Measurements from ENCODE around the gene UBE2H. TPM values are rescaled to one million over a fixed set of nuclear protein-coding genes. Genes with fewer than 3 reads are reported as not detected.
"Not testable (repeated sequence)": the region's sequence is repeated elsewhere in the genome, so short reads cannot be mapped to it uniquely, and the experiment has no call there.

Gene UBE2H
- total and polyA plus RNA-seq, 4 donors, result 71.0 to 118 (median 97.7) TPM

- Histone ChIP-seq H3K4me1 (ENCODE audit: control insufficient read depth, insufficient read depth, low read length) (no peaks in the 10 kb centered on the region), H3K9me3 (ENCODE audit: control insufficient read depth, insufficient read depth, low read length) (no peaks in the 10 kb centered on the region), H3K27ac (ENCODE audit: low read depth, low read length) (no peak overlapping the region), H3K4me3 (ENCODE audit: low read depth, low read length) (no peak overlapping the region), H3K27me3 (ENCODE audit: control insufficient read depth, insufficient read depth, low read length) (no peaks in the 10 kb centered on the region), H3K36me3 (ENCODE audit: control insufficient read depth, insufficient read depth, low read length) (no peaks in the 10 kb centered on the region)
- no peak for DNase-seq (ENCODE audit: low read depth in 4 of 6, low spot score in 6 of 6)
- WGBS (ENCODE audit: insufficient coverage), result no CpG with 5 or more reads among the region's 3 CpGs
These were observed 18.1 kb upstream of the UBE2H start for GRCh38 chr7:129970816-129971215.

- 90% methylated on average over 3 of the region's 3 CpGs for WGBS (ENCODE audit: insufficient coverage)
- Histone ChIP-seq H3K27me3 (ENCODE audit: control insufficient read depth, insufficient read depth, low read length) (no peaks in the 10 kb centered on the region), H3K9me3 (ENCODE audit: control insufficient read depth, insufficient read depth, low read length) (no peaks in the 10 kb centered on the region), H3K4me1 (ENCODE audit: control insufficient read depth, insufficient read depth, low read length) (no peaks in the 10 kb centered on the region), H3K27ac (ENCODE audit: low read depth, low read length) (no peak overlapping the region), H3K4me3 (ENCODE audit: low read depth, low read length) (no peak overlapping the region), H3K36me3 (ENCODE audit: control insufficient read depth, insufficient read depth, low read length) (no peaks in the 10 kb centered on the region)
- DNase-seq (ENCODE audit: low read depth in 4 of 6, low spot score in 6 of 6), result no peak
These were observed 17.2 kb upstream of the UBE2H start for GRCh38 chr7:129969881-129970446.

GRCh38 chr7:129968592-129969383 lies 16.0 kb upstream of the UBE2H start:
- H3K9me3 ChIP-seq (ENCODE audit: control insufficient read depth, insufficient read depth, low read length), result no peaks in the 10 kb centered on the region

GRCh38 chr7:129960204-129960475 lies 7.4 kb upstream of the UBE2H start:
- H3K27me3 ChIP-seq (ENCODE audit: control insufficient read depth, insufficient read depth, low read length); H3K36me3 ChIP-seq (ENCODE audit: control insufficient read depth, insufficient read depth, low read length): not testable (repeated sequence)
- WGBS (ENCODE audit: insufficient coverage), result 95% methylated on average over 4 of the region's 4 CpGs

More at GRCh38 chr7:129968592-129969383, 16.0 kb upstream of the UBE2H start:
- Histone ChIP-seq H3K36me3 (ENCODE audit: control insufficient read depth, insufficient read depth, low read length) (no peaks in the 10 kb centered on the region), H3K4me1 (ENCODE audit: control insufficient read depth, insufficient read depth, low read length) (no peaks in the 10 kb centered on the region), H3K4me3 (ENCODE audit: low read depth, low read length) (no peak overlapping the region), H3K27me3 (ENCODE audit: control insufficient read depth, insufficient read depth, low read length) (no peaks in the 10 kb centered on the region), H3K27ac (ENCODE audit: low read depth, low read length) (no peak overlapping the region)
- 38% methylated on average over 10 of the region's 11 CpGs for WGBS (ENCODE audit: insufficient coverage)
- no peak for DNase-seq (ENCODE audit: low read depth in 4 of 6, low spot score in 6 of 6)

GRCh38 chr7:129959471-129960203 lies 6.9 kb upstream of the UBE2H start:
- 96% methylated on average over 10 of the region's 12 CpGs for WGBS (ENCODE audit: insufficient coverage)

More at GRCh38 chr7:129960204-129960475, 7.4 kb upstream of the UBE2H start:
- H3K4me1 ChIP-seq (ENCODE audit: control insufficient read depth, insufficient read depth, low read length); H3K9me3 ChIP-seq (ENCODE audit: control insufficient read depth, insufficient read depth, low read length); DNase-seq (ENCODE audit: low read depth in 4 of 6, low spot score in 6 of 6); H3K27ac ChIP-seq (ENCODE audit: low read depth, low read length); H3K4me3 ChIP-seq (ENCODE audit: low read depth, low read length): not testable (repeated sequence)

GRCh38 chr7:129958643-129959470 lies 6.1 kb upstream of the UBE2H start:
- Histone ChIP-seq H3K27me3 (ENCODE audit: control insufficient read depth, insufficient read depth, low read length) (no peaks in the 10 kb centered on the region), H3K27ac (ENCODE audit: low read depth, low read length) (no peak overlapping the region), H3K36me3 (ENCODE audit: control insufficient read depth, insufficient read depth, low read length) (no peaks in the 10 kb centered on the region), H3K4me1 (ENCODE audit: control insufficient read depth, insufficient read depth, low read length) (no peaks in the 10 kb centered on the region), H3K9me3 (ENCODE audit: control insufficient read depth, insufficient read depth, low read length) (no peaks in the 10 kb centered on the region), H3K4me3 (ENCODE audit: low read depth, low read length) (no peak overlapping the region)
- 73% methylated on average over 7 of the region's 9 CpGs for WGBS (ENCODE audit: insufficient coverage)
- no peak for DNase-seq (ENCODE audit: low read depth in 4 of 6, low spot score in 6 of 6)

More at GRCh38 chr7:129959471-129960203, 6.9 kb upstream of the UBE2H start:
- no peaks in the 10 kb centered on the region for H3K4me1 ChIP-seq (ENCODE audit: control insufficient read depth, insufficient read depth, low read length)
- H3K27me3 ChIP-seq (ENCODE audit: control insufficient read depth, insufficient read depth, low read length), result no peaks in the 10 kb centered on the region
- no peaks in the 10 kb centered on the region for H3K36me3 ChIP-seq (ENCODE audit: control insufficient read depth, insufficient read depth, low read length)
- H3K27ac ChIP-seq (ENCODE audit: low read depth, low read length), result no peak overlapping the region
- no peak for DNase-seq (ENCODE audit: low read depth in 4 of 6, low spot score in 6 of 6)
- no peaks in the 10 kb centered on the region for H3K9me3 ChIP-seq (ENCODE audit: control insufficient read depth, insufficient read depth, low read length)
- H3K4me3 ChIP-seq (ENCODE audit: low read depth, low read length), result no peak overlapping the region

GRCh38 chr7:129955993-129956543 lies 3.3 kb upstream of the UBE2H start:
- Histone ChIP-seq H3K36me3 (ENCODE audit: control insufficient read depth, insufficient read depth, low read length) (no peaks in the 10 kb centered on the region), H3K9me3 (ENCODE audit: control insufficient read depth, insufficient read depth, low read length) (no peaks in the 10 kb centered on the region), H3K4me1 (ENCODE audit: control insufficient read depth, insufficient read depth, low read length) (no peaks in the 10 kb centered on the region), H3K27ac (ENCODE audit: low read depth, low read length) (no peak overlapping the region), H3K27me3 (ENCODE audit: control insufficient read depth, insufficient read depth, low read length) (no peaks in the 10 kb centered on the region), H3K4me3 (ENCODE audit: low read depth, low read length) (no peak overlapping the region)
- DNase-seq (ENCODE audit: low read depth in 4 of 6, low spot score in 6 of 6), result no peak
- WGBS (ENCODE audit: insufficient coverage), result 100% methylated on average over 2 of the region's 8 CpGs

- Histone ChIP-seq H3K36me3 (ENCODE audit: control insufficient read depth, insufficient read depth, low read length) (peaks cover 2% of the 10 kb centered on the region), H3K4me3 (ENCODE audit: low read depth, low read length) (peak overlapping the region; percentile 94), H3K9me3 (ENCODE audit: control insufficient read depth, insufficient read depth, low read length) (no peaks in the 10 kb centered on the region), H3K27me3 (ENCODE audit: control insufficient read depth, insufficient read depth, low read length) (no peaks in the 10 kb centered on the region), H3K27ac (ENCODE audit: low read depth, low read length) (peak overlapping the region; percentile 96), H3K4me1 (ENCODE audit: control insufficient read depth, insufficient read depth, low read length) (peaks cover 16% of the 10 kb centered on the region)
- DNase-seq (ENCODE audit: low read depth in 4 of 6, low spot score in 6 of 6), result peak in 5 of 6 donors; percentile 17 to 69 (median 36)
- 0% methylated on average over 41 of the region's 43 CpGs for WGBS (ENCODE audit: insufficient coverage)
These were observed 591 bp downstream of the UBE2H start for GRCh38 chr7:129952086-129952652.

Measured in spinal cord (tissue), 10 donors.